Stimulated activated naive CD8-positive, alpha-beta T cell treated with anti-CD3 and anti-CD28 coated beads, Interleukin-15, Interleukin-2, amounts not matched to agents 100 U/mL and 50 U/mL, for 24 hours (primary cell): Measurements from ENCODE around the gene ZBTB7B.

Source experiments
- ATAC-seq: fragments of 150-1000 bp; cut with Tn5 transposase; one replicate; pipeline ENCODE4 v1.10.0; 2021
- DNase-seq: peaks from one replicate; pipeline ENCODE4 v3.0.0; 2021

Gene ZBTB7B

DNA sequence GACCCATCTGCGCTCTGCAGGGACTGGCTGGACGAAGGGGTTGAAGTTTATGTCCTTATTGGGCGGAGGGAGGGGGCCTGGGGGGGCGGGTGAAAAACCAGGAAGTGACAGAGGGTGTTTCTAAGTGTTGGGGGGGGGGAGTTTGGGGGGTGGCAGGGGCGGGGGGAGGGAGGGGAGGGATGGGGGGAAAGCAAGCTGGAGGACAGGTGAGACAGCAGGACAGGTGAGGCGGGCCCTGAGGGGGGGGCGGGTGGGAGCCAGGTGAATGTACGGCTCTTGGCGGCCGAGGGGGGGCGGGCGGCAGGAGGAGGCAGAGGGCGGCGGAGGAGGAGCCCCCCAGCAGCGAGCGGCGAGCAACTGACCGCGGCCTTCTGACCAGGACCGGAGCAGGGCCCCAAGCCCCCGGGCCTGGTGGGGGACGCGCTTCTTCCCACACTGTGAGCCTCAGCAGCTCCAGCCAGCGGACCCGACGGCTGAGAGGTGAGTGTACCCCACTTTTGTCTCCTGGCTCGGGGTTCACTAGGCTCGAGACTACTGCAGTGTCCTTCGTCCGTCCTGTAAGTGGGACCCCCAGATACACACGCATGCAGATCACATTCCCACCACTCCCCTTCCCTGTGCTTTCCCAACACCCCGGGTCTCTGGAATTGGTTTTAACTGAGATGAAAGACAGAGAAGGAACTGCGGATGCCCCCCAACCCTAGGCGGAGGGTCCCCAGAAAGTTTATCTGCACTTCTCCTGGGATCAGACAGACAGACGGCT is at the start of gene ZBTB7B:
TSS of gene ZBTB7B (plus strand) at position 339 of the 763 bp plus-strand sequence. CDS start 11,859 bp downstream, outside the sequence.
- DNase-seq, result no peak
- no peak for ATAC-seq

DNA sequence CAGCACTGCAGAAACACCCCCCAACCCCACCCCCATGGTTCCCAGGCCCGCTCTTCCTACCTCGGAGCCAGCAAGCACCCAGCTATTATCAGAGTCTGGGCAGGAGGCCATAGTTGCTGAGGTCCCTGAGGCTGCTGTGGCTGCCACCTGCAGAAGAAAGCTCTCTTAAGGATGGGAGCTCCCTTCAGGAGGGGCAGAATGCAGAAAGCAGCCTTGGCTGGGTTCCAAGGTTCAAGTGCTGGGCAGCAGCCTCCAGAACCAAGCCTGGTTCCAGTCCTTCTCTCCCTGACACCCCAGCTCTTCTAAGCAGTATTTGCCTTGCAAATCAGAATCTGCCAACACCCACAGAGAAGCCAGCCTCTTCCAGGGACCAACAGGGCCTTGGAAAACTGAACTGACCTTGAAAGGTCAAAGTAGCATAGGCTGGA is 49.0 kb upstream of the ZBTB7B start:
- ATAC-seq (no peak), DNase-seq (no peak)

DNA sequence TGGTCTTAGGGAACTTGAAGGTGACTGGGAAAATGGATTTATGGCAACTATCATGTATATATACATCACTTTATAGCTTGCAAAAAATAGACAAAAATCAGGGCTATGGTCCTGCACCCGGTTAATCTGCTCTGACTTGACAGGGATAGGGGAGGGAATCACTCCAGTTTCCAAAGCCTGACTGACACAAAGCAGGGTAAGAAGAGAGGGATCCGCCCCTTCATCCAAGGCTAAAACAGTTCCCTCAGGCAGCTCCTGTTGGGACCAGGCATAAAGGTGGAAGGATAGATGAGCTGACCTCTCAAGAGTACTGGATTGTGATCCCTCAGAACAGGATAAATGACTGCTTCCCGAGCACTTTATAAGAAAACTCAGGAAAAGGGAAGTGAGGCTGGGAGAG is 48.1 kb upstream of the ZBTB7B start:
- DNase-seq, result no peak

DNA sequence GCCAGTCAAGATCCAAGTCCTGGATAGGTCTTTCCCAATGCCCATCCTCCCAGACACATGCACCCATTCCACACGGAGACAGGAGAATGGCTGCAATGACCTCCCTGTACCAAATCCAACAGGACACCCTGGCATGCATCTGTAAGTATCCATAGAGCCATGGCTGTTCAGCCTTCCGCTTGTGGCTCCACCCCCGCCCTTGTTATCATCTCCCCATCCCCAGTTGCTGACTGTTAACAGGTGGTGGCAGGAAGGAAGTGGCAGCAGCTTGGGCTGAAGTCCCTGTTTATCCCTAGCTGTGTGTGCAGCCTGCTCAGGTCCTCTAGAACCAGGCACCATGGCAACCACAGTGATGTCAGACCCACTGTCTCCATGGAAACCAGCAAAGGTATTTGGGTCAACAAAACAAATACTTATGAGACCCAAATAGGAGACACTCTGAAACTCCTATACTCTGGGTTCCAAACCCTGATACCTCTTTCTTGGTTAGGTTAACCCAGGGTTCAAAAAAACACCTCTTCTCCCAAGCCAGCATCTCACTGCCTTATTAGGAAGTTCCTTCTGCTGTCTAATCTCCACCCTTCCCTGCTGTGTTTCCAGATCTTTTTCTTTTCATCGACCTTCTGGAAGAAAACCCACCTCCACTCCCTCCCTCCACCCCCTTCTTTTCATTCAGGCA is 47.4 kb upstream of the ZBTB7B start:
- ATAC-seq (peak; percentile 88), DNase-seq (peak; percentile 80)

More for the DNA sequence above, 48.1 kb upstream of the ZBTB7B start:
- ATAC-seq, result no peak

DNA sequence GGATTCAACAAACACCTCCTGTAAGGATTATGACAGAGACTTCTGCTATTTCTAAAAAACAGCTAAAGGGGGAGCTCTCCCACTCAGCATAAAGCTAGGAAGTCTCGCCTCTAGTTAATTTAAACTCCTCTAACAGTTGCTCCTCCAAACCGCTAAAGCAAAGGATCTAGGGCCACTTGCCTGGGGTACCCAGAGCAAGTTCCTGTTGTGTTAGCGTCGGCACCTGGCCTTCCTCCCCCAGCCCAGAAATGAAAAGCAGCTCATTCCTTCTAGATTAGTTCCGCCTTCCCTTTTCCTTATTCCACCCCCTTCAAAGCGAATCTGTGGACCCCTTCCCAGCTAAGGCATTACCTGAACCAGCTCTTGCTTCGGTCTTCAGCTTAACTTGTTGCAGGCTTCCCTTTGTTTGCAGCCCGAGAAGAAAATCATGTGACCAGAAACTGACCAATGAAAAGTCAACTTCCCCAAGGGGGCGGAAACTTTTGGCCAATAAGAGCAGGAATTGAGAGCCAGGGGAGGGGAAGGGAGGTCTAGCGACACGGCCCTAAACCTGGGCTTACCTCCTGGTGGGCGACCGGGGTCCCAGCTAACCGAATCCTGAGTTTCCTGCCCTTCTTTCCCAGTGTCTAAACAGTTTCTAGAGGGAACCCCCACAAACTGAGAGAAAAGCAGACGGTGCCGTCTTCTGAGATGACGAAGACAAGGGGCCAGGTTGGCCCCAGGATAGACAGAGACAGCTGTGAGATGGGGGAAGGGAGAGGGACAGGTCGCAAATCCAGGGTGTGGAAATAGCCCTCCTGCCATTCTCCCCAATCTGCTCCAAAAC is 46.7 kb upstream of the ZBTB7B start, which contains the start of gene PBXIP1:
TSS of gene PBXIP1 (minus strand) at position 382 of the 826 bp plus-strand sequence. CDS start 2,378 bp downstream, outside the sequence.
- ATAC-seq (peak; percentile 48), DNase-seq (peak; percentile 77)

DNA sequence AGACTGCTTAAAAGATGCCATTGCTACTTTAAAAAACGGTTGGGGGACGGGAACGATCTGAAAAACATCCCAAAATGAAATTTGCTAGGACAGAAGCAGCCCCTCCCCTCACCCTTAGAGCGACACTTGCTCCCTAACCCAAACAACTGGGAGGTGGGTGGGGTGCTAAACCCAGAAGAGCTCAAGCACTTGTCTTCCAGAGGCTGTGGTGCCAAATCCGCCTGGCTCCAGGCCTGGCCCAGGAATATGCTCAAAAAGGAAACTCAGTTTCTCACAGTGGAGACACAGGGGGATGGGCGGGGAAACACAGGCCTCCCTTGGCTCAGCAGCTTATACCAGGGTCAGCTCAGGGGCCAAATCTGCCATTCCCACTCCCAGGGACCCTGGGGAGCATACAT is 46.1 kb upstream of the ZBTB7B start:
- DNase-seq, result no peak
- ATAC-seq, result no peak

DNA sequence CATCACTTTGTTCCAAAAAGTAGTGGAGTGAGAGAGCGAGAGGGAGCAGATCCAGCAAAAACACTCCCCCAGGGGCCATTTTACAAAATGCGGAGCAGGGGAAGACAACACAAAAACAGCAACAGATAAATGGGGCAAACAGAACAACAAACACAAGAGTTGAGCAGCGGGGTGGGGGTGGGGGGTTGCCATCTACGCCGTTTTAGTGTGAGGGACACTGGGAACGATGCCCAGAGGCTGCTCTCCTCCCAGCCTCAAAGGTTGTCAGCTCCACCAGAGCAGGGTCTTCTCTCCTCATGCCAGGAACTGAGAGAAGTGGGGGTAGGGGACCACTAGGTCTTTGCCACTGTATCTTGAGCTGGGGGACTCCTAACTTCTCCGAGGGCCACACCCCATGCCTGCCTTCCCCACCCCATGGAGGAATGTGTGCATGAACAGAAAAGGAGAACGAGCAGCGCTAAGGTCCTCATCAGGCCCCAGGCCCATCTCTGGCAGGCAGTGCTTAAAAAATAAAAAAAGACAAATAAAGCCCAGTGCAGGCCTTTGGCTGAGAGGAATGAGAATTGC is 45.4 kb upstream of the ZBTB7B start:
- ATAC-seq (no peak), DNase-seq (no peak)

DNA sequence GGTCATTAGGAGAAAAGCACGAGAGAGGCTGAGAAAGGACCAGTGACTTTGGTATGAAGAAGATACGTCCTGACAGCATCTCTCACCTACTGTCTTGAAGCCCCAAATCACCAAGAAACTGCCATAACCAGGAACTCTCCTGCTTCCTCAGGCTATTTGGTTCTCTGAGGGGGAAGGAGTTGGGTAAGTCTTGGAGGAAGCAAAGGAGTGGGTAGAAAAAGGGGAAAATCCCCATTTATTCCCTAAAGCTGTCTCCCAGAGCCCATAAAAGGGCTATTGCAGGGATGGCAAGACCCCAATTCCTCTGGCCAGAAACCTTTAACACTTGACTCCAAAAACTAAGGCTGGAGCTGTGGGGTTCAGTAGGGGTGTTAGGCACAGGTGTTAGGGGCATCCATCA is 44.6 kb upstream of the ZBTB7B start:
- no peak for ATAC-seq

DNA sequence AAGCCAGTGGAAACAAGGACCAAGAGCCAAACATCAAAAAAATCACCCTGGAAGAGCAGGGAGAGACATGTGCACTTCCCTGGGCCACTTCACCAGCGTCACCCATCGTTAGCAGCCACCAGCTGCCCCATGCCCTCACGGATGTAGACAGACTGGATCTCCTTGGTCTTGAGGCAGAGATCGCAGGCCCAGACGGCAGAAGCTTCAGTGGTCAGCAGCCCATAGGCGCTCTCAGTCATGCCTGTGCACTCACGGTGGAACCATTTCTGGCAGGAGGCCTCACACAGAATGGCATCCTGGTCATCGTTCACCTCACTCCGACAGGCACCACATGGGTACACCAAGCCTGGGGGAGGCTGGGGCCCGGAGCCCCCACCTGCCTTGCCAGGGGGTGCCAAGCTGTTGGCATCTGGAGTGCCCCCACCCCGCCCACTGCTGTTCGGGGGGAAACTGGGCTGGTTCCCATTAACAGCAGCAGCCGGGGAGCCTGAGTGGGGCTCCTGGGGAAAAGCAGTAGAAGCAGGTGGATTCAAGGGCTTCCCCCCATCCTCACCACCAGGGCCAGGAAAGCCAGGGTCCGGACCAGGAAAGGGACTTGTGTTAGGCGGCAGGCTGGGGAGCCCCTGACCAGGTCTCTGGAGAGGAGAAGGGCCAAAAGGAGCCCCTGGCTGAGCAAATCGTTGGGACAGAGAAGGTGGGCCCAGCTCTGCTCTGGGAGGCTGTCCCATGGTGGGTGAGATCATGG is 43.7 kb upstream of the ZBTB7B start:
- no peak for DNase-seq
- no peak for ATAC-seq

More for the DNA sequence above, 44.6 kb upstream of the ZBTB7B start:
- no peak for DNase-seq

DNA sequence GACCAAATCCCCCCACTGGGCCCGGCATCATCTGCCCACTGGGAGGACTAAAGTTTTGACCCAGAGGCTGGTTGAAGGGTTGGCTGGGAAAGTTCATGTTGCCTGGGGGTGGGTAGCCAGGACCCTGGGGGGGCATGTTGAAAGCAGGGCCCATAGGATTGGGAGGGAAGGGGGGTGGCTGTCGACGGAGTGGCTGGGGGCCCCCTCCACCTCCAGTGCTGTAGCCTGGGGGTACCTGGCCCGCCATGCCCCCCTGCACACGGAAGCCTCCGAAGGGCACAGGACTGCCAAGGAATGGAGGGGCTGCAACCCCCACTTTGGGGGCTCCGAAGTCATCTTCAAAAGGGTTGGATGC is 43.2 kb upstream of the ZBTB7B start:
- ATAC-seq, result no peak
- no peak for DNase-seq

DNA sequence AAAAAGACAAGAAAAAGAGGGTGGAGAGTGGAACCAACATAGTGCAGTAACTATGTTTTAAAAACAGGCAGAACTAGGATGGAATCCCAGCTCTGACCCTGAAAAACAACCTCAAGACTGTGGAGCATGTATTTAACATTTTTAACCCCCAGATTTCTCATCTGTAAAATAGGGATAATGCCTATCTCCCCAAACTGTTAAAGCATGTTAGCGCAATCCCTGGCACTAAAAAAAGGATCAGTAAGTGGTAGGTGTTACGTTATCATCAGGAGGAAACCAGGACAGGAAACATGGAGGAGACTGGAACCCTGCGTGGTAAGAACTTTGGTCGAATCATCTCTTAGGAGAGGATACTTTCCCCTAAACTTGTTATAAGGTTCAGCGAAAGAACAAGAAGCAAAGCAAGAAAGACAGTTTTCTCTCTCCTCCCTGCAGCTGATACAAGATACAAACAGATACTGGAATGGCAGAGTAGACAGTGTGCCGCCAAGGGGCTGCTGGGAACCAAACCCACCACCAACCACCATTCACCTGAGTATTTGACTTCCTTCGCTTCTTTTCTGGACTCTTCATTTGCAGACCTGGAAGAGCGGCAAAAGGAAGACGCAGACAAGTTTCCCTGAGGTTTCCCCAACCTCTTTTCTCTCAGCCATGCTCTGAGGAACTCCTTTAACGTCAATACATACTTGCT is 42.0 kb upstream of the ZBTB7B start:
- DNase-seq, result no peak
- no peak for ATAC-seq

DNA sequence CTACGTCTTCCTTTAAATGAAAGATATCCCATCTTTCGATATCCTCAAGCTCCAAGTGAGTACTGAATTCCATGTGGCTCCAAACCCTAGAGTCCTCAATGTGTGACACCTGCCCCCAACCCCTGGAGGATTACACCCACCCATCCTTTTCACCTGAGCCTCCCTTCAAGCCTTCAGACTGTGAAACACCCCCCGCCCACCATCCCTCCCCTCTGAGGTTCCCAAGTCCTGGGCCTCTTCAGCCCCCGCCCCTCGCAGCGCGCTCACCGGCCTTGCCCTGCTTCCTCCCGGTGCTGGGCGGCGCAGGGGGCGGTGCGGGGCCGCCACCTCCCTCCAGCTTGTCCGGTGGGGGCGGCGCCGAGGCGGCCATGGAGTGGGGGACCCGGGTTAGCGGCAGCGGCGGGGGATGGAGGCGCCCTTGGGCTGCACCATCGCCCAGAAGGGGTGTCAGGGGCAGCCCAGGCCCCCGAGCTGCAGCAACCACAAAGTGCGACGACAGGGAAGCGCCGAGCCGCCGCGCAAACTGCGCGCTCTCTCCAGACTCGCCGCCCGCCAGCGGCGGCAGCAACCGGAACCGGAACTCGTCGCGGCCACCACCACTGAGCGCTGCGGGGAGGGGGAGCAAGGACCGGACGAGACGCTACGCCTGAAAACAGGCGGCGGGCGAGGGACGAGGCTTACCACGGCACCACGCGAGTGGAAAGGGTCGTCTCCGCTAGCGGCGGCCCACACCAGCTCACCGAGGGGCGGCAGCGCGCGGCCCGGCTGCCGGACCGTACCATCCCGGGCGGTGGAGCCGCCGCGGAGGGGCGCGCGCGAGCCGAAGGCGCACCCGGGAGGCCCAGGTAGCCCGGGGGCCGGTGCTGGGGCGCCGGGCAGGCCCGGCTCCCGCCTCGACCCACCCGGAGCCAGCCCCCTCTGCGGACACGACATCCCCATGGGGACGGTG is 41.1 kb upstream of the ZBTB7B start, which contains the start of gene PYGO2:
TSS of gene PYGO2 (minus strand) at position 576 of the 949 bp plus-strand sequence. CDS start at position 370, 206 bp downstream.
- peak; percentile 88 for DNase-seq
- peak; percentile 85 for ATAC-seq

DNA sequence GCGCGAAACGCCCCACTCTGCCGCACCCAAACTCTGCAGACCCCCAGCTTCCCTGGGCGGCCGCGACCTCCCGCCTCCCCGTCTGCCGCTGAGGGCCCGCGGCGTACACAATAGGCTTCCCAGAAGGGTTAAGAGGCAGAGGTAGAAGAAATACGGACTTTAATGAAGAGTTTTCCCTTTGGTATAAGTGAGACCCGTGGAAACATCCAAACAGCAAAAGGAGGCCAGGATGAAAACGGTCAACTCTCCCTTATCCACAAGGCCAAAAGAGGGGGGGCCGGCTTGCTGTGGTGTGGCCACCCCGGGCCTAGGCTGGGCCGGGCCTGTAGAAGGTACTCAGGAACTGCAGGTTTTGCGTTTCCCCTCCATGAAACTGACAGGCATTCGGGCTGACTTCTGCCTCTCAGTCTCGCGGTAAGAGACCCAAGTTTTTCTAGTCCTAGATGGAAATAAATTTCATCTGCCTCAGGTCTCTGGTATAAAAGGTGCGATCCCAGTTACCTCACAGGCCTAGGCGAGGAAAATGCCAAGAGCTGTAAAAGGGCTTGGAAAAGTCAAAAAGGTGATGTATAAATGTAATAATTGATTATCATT is 40.3 kb upstream of the ZBTB7B start:
- DNase-seq (no peak), ATAC-seq (peak; percentile 1)

DNA sequence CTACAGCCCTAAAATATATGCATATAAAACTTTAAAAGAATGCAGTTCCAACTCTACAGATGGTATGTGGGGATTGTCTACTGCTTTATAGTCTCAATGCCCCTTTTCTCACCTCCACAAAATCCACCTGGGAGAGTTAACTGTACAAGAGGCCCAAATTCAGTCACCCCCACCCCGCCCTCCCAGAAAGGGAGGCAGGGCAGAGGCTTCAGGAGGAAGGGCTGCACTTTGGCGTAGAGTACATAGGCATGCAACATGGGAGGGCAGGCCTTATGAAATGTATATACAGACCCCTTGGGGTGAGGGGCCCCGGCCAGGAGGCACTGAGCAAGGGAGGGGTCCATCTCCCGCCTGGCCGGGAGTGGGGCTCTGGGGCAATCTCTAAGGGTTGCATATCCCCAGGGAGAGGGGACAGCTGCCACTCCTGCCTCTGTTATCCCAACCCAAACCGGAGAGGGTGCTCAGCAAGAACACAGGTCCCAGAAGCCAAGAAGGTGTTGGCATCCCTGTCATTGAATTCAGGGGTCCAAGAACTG is 39.7 kb upstream of the ZBTB7B start:
- DNase-seq, result no peak
- ATAC-seq, result no peak

DNA sequence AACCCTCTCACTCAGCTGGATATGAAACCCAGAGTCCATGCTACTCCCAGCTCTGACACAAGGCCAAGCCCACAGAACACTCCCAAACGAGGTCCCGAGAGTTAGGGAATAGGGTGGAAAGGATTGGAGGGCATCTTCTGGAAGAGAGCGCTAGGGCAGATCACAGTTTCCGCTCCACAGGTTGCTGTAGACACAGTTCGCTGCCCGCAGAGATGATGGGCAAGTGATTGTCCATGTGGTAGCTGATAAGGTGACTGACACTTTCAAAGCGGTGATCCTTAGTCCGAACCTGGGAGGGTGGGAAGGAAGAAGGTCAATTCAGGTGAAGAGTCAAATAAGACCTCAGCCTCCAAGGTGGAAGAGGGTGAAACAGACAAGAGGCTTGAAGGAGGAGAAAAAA is 39.0 kb upstream of the ZBTB7B start:
- ATAC-seq (no peak), DNase-seq (no peak)

DNA sequence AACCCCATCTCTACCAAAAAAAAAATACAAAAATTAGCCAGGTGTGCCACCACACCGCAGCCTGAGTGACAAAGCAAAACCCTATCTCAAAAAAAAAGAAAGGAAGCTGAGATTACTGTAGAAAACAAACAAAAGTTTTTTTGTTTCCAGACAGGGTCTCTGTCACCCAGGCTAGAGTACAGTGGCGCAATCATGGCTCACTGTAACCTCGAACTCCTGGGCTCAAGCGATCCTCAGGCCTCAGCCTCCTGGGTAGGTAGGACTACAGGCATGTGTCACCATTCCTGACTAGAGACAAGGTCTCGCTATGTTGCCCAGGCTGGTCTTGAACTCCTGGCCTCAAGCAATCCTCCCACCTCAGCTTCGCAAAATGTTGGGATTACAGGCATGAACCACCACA is 38.2 kb upstream of the ZBTB7B start:
- DNase-seq, result no peak
- no peak for ATAC-seq

DNA sequence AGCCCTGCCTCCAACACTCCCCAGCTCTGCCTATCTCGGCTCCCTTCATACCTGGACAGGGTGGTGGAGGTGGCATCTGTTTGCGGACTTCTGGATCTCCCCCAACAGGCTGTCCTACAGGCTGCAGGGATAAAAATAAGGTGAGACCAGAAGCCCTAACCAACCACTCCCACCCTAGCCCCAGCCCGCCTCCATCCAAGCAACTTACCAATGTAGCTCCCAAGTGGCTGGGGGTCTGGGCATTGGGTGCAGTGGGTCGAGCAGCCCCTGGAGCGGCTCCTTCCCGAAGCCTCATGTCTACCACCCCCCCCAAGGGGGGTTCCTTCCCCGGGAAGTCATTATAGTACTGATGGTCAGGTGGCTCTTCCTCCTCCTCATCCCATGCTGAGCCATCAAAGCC is 36.5 kb upstream of the ZBTB7B start:
- DNase-seq, result no peak
- ATAC-seq, result no peak

DNA sequence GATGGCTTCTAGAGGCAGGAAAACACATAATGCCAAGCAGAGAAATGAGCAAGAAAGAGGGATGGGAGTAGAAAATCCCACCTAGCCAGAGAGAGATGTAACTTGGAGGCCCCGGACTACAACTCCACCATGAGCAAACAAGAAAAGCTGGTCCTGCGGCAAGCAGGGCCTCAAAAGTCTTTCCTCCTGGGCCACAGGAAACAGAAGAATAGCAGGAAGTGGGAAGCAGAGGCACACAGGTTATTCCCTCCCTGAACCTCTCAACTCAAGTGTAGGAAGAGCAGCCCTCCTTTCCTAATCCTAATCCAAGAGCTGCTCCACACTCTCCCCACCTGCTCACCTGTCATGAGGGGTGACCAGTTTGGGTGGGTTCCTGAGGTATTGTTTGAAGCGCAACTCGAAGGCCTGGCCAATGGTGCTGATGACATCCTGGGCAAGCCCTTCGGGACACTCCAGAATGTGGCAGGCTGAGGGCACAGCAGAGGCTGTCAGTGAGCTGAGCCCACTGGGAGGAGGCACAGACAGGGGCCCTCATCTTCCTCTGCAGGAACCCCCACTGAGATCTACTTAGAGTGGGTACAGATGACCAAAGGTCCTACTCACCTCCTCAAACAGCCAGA is 35.2 kb upstream of the ZBTB7B start:
- no peak for DNase-seq
- ATAC-seq, result no peak

DNA sequence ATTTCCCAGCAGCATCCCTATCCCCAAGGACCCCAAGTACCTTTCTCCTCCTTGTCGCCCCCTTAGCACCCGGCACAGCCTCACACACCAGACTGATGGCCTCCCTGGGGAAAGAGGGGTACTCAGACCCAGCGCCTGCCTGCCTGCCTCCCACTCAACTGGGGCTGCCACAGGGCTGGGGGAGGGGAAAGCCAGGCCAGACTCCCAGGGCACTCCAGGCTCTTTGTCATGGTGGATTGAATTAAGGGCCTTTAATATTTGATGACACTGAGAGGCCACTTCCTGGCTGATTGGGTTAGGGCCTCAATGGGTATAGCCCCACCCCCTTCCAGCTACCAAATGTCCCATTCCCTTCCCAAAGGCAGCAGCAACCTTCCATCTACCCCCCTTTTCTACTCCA is 33.9 kb upstream of the ZBTB7B start:
- no peak for DNase-seq

More for the DNA sequence above, 33.9 kb upstream of the ZBTB7B start:
- ATAC-seq, result no peak
